Gastrocnemius medialis (tissue), 4 donors: ENCODE data around the gene TIPIN. TPM values are rescaled to one million over a fixed set of nuclear protein-coding genes. Genes with fewer than 3 reads are reported as not detected.
"Not testable (repeated sequence)": the region's sequence is repeated elsewhere in the genome, so short reads cannot be mapped to it uniquely, and the experiment has no call there.

Source experiments
- ATAC-seq, 2 donors: fragments of 150-250 bp; one replicate each; pipeline ENCODE4 v1.9.1; 2016
- DNase-seq, 2 donors: peaks; one replicate each; pipeline ENCODE4 v3.0.0-alpha.2; 2019
- H3K27ac ChIP-seq, 4 donors: fragments of 200-600 bp; sonication (generic); 1 replicate in 1 of 4; 2 replicates in 3 of 4; pipeline ENCODE4 v1.5.1; 2016 to 2018; ENCODE audit warnings: mild to moderate bottlenecking in 2 of 4, moderate library complexity in 1 of 4
- H3K27me3 ChIP-seq, 3 donors: fragments of 200-600 bp; sonication (generic) in 2 of 3; 1 replicate in 1 of 3; 2 replicates in 2 of 3; pipeline versions ENCODE4 v1.5.1 to v1.6.0; 2016 to 2019; ENCODE audit warnings: mild to moderate bottlenecking in 1 of 3, moderate library complexity in 1 of 3
- H3K36me3 ChIP-seq, 2 donors: fragments of 200-600 bp; sonication (generic) in 1 of 2; one replicate each; pipeline ENCODE4 v1.5.1; 2017 to 2018
- H3K4me1 ChIP-seq, 2 donors: fragments of 200-600 bp; sonication (generic) in 1 of 2; one replicate each; pipeline ENCODE4 v1.5.1; 2016 to 2017; ENCODE audit warnings: mild to moderate bottlenecking in 2 of 2
- H3K4me3 ChIP-seq, 4 donors: fragments of 200-600 bp; sonication (generic) in 3 of 4; 1 replicate in 1 of 4; 2 replicates in 3 of 4; pipeline ENCODE4 v1.5.1; 2016 to 2019; ENCODE audit warnings: mild to moderate bottlenecking in 2 of 4
- H3K9me3 ChIP-seq, 3 donors: fragments of 200-600 bp; sonication (generic) in 2 of 3; 1 replicate in 1 of 3; 2 replicates in 2 of 3; pipeline ENCODE4 v1.5.1; 2016 to 2019
- CTCF ChIP-seq, 5 experiments: fragments of 450-650 bp in 3 of 5; fragments of 200-600 bp in 2 of 5; sonication (generic) in 2 of 5; IDR thresholded peaks in 4 of 5; conservative IDR thresholded peaks in 1 of 5; 1 replicate in 4 of 5; 2 replicates in 1 of 5; pipeline ENCODE4 v1.5.1; 2016 to 2019; ENCODE audit warnings: antibody characterized with exemption in 5 of 5, mild to moderate bottlenecking in 3 of 5, moderate library complexity in 3 of 5
- POLR2A ChIP-seq, 2 donors: fragments of 450-650 bp; IDR thresholded peaks; one replicate each; pipeline ENCODE4 v1.6.1; 2017; ENCODE audit warnings: antibody characterized with exemption in 2 of 2, mild to moderate bottlenecking in 2 of 2, moderate library complexity in 2 of 2
- in situ Hi-C, 4 donors: fragments of 200-750 bp; cut with MboI; loops; one replicate each; pipeline versions ENCODE4 v1.15.0 to v1.8.0; 2017; ENCODE audit warnings: low sequenced_read_pairs in 4 of 4
- intact Hi-C: fragments of 100-400 bp; cut with DNase I; formaldehyde crosslinking; loops from one replicate; pipeline ENCODE4 v1.15.1; 2023; ENCODE audit warnings: low total_unique reads
- total RNA-seq, 4 donors: library from RNA; depleted of rRNA; stranded (reverse); fragments of >200 nt; gene quantifications; one replicate each; pipeline versions ENCODE4 v1.1.0 to v1.2.3, GENCODE V29; 2016

Gene TIPIN
- total RNA-seq, 4 donors from 2014 or later: 0.66 to 6.0 (median 3.6) TPM

- Histone ChIP-seq H3K4me1 (peaks cover 34 to 40% of the 10 kb centered on the region in 2 donors), H3K9me3 (no peaks in the 10 kb centered on the region), H3K4me3 (peak within 1 kb of the TSS; percentile 80 to 88 (median 84)), H3K27ac (peak within 1 kb of the TSS; percentile 91 to 96 (median 94)), H3K36me3 (no peaks in the 10 kb centered on the region), H3K27me3 (no peaks in the 10 kb centered on the region)
- ATAC-seq (peak; percentile 92 to 96), DNase-seq (peak; percentile 98)
- TF ChIP-seq POLR2A (IDR thresholded peaks at IDR 0.05): peak; percentile 83 to 85
- TF ChIP-seq CTCF (IDR thresholded peaks at IDR 0.05 in 4 of 5, conservative IDR thresholded peaks at IDR 0.05 in 1 of 5): peak; percentile 49 to 77 (median 60)
- intact Hi-C loops: loop anchor here (1.0 to 10.0 kb wide), 4 partner anchors 30 to 318 kb away; partner anchors contain the start of genes RPL4, SMAD6, SNAPC5 and TIPIN
- in situ Hi-C loops: loop anchor here (5.0 to 10.0 kb wide), 4 partner anchors 101 to 118 kb away; partner anchors contain the start of genes SNAPC5 (in 2 of the 4), RPL4 (in 1 of the 4) and ZWILCH (in 1 of the 4)
Observed at GRCh38 chr15:66386204-66387123, 30.0 kb upstream of the TIPIN start, which contains the start of gene MAP2K1. TSS of gene MAP2K1 (plus strand) at chr15:66386912. CDS start at chr15:66387348, 436 bp downstream.

DNA sequence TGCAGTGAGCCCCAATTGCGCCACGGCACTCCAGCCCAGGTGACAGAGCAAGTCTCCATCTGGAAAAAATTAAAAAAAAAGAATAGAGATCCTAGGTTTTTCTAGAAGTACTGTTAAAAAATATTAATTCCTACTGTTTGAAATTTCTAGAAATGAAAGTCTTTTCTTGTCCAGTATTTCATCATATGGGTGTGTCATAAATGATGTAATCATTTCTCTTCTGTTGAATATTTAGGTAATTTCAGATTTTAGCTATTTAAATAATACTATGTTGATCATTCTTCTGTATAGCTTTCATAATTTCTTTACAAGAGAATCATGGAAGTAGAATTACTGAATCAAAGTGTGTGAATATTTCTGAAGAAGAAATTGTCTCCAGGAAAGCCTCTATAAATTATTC is 24.9 kb upstream of the TIPIN start:
- not testable (repeated sequence) for H3K27ac ChIP-seq, H3K4me1 ChIP-seq, DNase-seq, H3K27me3 ChIP-seq, H3K36me3 ChIP-seq, H3K4me3 ChIP-seq, H3K9me3 ChIP-seq, ATAC-seq
- in situ Hi-C loops: loop anchor here in 2 of 4 donors (10.0 kb wide), 2 partner anchors 113 to 123 kb away; partner anchors contain the start of genes RPL4 (in 1 of the 2), SNAPC5 (in 1 of the 2) and ZWILCH (in 1 of the 2)
- intact Hi-C loops: loop anchor here (10.0 kb wide), 1 partner anchor 323 kb away; the partner anchor contains the start of gene SMAD6

DNA sequence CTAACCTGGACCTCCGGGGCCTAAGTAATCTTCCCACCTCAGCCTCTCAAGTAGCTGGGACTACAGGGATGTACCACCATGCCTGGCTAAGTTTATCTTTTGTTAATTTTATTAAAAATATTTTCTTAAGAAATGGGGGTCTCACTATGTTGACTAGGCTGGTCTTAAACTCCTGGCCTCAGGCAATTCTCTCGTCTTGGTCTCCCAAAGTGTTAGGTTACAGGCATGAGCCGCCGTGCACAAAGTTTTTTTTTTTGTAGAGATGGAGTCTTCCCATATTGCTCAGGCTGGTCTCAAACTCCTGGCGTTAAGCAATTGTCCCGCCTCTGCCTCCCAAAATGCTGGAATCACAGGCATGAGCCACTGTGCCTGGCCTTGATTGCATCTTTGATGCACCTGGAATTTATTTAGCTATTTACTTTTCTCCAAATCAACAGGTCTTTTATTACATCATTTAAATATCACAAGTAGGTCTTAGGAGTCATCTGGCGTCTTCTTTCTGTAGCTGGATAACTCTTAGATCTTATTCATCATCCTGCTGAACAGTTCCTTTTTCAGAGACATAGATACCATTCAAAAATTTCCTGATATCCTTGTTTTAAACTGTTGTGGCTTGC is 22.4 kb upstream of the TIPIN start:
- ATAC-seq (no peak), DNase-seq (no peak)
- Histone ChIP-seq H3K27me3 (no peaks in the 10 kb centered on the region), H3K27ac (no peak overlapping the region), H3K9me3 (no peaks in the 10 kb centered on the region), H3K36me3 (no peaks in the 10 kb centered on the region), H3K4me3 (no peak overlapping the region), H3K4me1 (no peaks in the 10 kb centered on the region)
- in situ Hi-C loops (no loop called here), intact Hi-C loops (no loop called here)
- TF ChIP-seq CTCF (IDR thresholded peaks at IDR 0.05 in 4 of 5, conservative IDR thresholded peaks at IDR 0.05 in 1 of 5): no peak
- TF ChIP-seq POLR2A (IDR thresholded peaks at IDR 0.05): no peak

GRCh38 chr15:66374179-66374578 is 17.7 kb upstream of the TIPIN start:
- H3K36me3 ChIP-seq: no peaks in the 10 kb centered on the region
- H3K9me3 ChIP-seq: no peaks in the 10 kb centered on the region
- in situ Hi-C loops: no loop called here
- H3K27ac ChIP-seq: no peak overlapping the region
- ATAC-seq: no peak
- H3K27me3 ChIP-seq: no peaks in the 10 kb centered on the region
- no peak overlapping the region for H3K4me3 ChIP-seq
- TF ChIP-seq POLR2A (IDR thresholded peaks at IDR 0.05): no peak
- no peak for TF ChIP-seq CTCF (IDR thresholded peaks at IDR 0.05 in 4 of 5, conservative IDR thresholded peaks at IDR 0.05 in 1 of 5)
- intact Hi-C loops: no loop called here
- no peak for DNase-seq
- H3K4me1 ChIP-seq: peaks cover 0 to 4% of the 10 kb centered on the region in 2 donors
